Glomerular visceral epithelial cell (primary cell): Measurements from ENCODE around the gene TADA2A.

Source experiments
- DNase-seq: peaks from one replicate; pipeline ENCODE4 v3.0.0-alpha.2; 2016; ENCODE audit errors: extremely low spot score

The TADA2A gene

DNA sequence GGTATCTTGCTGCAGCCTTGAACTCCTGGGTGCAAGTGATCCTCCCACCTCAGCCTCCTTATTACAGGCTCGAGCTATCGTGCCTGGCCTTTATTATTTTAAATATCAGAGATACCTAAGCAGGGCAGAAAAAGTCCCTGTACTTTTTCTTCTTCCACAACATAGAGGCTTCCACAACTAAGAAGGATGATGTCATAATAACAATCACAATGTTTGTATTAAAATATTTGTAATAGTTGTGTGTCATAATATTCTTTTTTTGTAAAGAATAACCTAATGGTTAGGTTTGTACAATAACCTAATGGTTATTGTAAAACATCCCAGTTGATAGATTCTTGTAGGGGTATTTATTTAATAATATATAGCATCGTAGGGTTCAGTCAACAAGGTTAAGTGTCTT, 56.4 kb downstream of the TADA2A start:
- DNase-seq: no peak

- no peak for DNase-seq
Observed at GRCh38 chr17:37465069-37465616, 58.5 kb downstream of the TADA2A start.

DNA sequence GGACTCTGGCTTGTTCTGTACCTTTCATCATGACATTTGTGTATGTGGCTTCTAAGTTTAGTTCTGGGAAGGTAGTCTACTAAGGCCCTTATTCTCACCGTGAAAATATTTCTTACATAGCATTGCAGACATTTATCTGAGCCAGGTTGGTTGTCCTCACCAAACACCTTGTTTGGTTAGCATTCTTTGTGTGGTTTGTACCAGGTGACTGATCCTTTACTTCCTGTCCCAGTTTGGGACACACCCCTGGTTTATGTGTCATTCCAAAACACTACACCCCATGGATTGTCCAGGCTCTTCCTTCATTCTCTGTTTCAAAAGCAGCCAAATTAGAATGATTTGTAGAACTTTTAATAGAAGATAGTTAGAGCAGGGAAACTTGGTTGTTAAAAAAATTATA, 59.8 kb downstream of the TADA2A start:
- DNase-seq: no peak

- DNase-seq: no peak
Observed at GRCh38 chr17:37470181-37470580, 63.5 kb downstream of the TADA2A start.

GRCh38 chr17:37475731-37476420, 69.2 kb downstream of the TADA2A start:
- DNase-seq: no peak

GRCh38 chr17:37476431-37477120, 69.9 kb downstream of the TADA2A start:
- DNase-seq: peak; percentile 22

DNA sequence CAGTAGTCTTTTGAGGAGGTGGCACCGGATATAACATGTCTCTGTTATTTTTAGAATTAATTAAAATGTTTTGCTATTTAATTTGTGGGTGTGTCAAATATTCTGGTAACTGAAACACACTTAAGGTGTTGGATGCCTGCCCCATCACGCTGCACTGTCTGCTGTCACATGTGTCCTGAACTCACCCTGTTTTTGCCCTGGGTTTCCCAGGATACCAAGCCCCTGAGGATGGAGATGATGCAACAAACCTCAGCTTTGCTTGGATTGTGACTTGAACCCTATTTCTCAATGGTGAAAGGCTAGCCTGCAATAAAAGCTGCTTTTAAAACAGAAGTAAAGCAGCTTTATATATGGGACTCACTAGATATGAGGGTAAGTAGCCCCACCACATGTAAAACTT, 71.5 kb downstream of the TADA2A start:
- no peak for DNase-seq

DNA sequence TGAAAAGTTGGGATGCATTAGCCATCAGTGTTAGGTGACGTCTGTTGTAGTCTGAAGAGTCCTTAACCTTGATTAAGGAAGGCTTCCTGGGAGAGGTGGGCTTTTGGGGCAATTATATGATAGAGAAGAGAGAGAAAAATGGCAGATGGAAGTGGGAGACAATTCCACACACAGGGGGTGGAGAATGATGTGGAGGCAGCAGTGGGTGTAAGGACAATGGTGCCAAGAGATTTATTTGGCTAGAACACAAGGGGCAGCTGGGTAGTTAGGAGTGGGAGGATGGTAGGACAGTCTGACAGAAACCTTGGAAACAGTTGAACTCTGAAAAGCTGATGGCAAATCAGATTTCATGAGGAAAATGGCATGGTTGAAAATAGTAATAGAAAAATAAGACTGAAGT, 72.3 kb downstream of the TADA2A start:
- no peak for DNase-seq

DNA sequence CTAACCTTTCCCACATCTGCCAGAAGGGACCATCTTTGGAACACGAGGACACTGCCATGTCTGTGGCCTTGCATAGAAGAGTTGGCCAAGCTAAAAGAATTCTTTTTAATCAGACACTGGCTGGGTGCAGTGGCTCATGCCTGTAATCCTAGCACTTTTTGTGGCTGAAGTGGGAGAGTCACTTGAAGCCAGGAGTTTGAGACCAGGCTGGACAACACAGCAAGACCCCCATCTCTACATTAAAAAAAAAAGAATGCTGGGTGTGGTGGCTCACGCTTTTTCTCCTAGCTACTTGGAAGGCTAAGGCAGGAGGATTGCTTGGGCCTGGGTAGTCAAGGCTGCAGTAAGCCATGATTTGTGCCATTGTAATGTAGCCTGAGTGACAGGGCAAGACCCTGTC, 73.7 kb downstream of the TADA2A start:
- no peak for DNase-seq

DNA sequence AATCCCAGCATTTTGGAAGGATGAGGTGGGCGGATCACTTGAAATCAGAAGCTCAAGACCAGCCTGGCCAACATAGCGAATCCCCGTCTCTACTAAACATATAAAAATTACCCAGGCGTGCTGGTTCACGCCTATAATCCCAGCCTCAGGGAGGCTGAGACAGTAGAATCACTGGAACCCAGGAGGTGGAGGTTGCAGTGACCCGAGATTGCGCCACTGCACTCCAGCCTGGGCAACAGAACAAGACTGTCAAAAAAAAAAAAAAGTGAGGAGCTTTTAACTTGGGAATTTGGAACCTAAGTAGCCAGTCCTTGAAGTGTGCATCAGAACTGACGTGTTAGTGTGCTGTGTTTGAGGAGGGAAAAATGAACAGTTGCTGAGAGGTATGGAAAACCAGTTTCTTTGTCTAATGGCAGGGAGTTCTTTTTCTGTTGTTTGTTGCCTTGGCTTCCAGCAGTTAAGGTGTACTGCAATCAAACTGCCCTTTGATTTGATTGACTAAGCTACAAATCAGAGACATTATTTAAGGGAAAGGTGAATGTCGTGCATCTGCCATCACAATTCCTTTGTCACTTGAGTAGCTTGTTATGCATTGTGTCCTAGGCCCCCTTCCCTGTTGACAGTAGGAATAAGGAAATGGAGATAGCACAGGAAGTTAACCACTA, 74.4 kb downstream of the TADA2A start:
- DNase-seq: no peak

DNA sequence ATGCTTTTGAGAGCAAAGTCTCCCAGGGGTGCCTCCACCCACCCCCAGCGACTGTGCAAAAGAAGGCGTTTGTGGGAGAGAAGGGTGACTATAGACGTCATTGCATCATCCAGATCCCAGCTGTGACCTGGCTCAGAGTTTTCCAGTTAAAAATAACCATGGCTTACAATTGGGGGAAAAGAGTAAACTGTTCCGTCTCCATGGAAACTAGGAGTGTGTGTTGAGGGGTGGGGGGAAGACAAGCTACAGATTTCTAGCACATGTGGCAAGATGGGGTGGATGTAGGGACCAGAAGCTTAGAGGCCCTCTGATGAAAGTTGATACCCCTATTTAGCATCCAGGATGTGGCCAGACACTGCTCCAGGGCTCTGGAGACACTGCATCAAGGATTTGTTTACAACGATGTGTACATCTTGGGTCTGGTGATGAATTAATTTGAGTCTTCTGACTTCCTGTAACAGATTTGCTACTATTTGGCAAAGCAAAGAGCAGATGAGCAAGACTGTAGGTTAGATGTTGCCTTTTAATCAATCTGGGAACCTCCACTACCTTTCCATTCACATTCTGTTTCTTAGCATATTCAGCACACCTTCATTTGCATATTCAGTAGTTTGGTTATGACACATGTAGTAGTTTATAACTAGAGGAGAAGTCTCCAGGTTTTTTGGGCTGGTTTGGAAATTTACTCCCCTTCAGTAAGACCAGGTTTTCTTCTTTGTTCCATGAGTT, 76.8 kb downstream of the TADA2A start:
- no peak for DNase-seq

DNA sequence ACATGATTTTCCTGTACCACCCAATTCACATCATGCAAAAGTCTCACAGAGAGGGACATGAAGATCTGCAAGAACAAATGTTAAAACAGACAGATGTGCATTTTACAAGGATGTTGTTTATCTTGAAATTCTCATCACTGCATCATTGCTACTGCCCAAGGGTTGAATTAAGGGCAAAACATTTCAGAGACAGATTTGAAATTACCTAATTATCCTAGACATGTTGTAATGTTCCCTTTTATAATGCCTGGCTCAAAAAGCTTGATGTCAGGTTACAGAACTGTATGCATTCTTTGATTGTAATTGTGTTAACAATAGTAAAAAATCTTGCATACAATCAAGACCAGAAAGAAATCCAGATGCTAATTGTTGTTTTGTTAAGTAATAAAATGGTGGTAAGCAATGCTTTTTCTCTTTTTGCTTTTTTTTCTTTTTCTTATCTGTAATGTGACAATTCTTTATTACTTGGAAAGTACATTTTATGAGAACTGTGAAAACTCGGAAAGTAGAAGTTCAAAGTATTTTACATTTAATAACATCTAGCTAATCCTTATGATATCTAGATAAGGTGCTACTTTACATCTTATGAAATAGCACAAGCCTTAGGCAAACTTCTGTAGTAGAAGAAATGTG, 79.4 kb downstream of the TADA2A start:
- no peak for DNase-seq

- peak; percentile 78 for DNase-seq
Observed at GRCh38 chr17:37488009-37488604, 81.4 kb downstream of the TADA2A start.

DNA sequence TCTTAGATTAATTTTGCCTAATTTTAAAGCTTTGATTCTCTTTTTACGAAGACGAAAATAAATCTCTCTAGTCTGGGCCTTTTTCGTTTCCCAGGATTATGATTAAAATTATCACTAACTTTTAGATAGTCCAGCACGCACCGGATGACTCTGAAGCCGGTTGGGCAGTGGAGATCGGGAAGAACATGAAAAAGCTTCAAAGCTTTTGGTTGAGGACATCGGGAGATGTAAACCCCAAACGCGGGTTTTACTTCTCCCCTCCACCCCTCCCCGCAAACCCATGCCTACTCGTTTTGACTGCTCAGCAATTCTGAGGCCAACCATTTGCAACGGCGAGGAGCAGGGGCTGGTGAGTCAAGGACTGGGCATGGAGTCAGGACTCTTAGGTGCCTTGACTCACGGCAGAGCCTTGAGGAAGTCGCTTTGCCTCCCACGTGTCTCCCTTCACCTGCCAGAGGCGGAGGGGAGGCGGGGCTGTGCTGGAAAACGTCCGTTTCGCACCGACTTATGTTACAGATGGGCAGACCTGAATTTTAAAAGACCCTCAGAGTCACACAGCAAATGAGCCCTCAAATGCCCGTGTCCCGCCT, 82.0 kb downstream of the TADA2A start:
- DNase-seq: peak; percentile 92

- DNase-seq: peak; percentile 92
Observed at GRCh38 chr17:37489197-37490001, 82.7 kb downstream of the TADA2A start, which contains the start of gene DUSP14. Gene DUSP14, plus strand, starts transcription at chr17:37489891. Its CDS starts 22,382 bp downstream, at chr17:37512273.

- peak; percentile 68 for DNase-seq
Observed at GRCh38 chr17:37490022-37490587, 83.4 kb downstream of the TADA2A start.

GRCh38 chr17:37490638-37491614, 84.2 kb downstream of the TADA2A start:
- DNase-seq: peak; percentile 77

DNA sequence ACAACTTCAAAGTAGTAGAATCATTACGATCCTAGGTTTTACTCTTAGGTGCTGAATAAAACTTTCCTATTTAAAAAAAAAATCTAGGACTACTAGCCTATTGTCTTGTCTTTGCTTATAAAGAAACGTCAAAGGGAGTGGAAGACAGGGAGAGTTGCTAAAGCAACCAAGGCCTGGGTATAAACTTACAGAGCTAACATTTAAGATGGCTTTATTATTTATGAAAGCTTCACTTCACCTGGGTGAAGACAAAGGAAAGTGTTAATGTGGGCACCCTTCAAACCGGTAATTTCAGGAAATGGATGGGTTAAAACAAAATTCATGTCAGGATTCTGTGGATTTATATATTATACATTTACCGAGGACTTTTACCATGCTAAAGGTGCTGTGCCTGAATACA, 85.5 kb downstream of the TADA2A start:
- no peak for DNase-seq
